ENCODE results near the gene STAC3.
A peak's percentile ranks its signal among the peaks of the same experiment; 100 is the strongest.

STAC3 gene

GRCh38 chr12:57235728-57236131, 15.3 kb downstream of the STAC3 start:
- no peak for DNase-seq

GRCh38 chr12:57235017-57235727, 15.8 kb downstream of the STAC3 start:
- DNase-seq: no peak

- DNase-seq: peak; percentile 70 to 76 (median 74)
These were observed 16.4 kb downstream of the STAC3 start for GRCh38 chr12:57234571-57235016.

- no peak for DNase-seq
These were observed 16.8 kb downstream of the STAC3 start for GRCh38 chr12:57234233-57234570.

GRCh38 chr12:57233357-57234232, 17.4 kb downstream of the STAC3 start:
- peak; percentile 76 to 79 (median 76) for DNase-seq

- no peak for DNase-seq
These were observed 18.7 kb downstream of the STAC3 start for GRCh38 chr12:57232156-57232756.

- no peak for DNase-seq
These were observed 19.5 kb downstream of the STAC3 start for GRCh38 chr12:57231276-57232021.

GRCh38 chr12:57230381-57231155, 20.4 kb downstream of the STAC3 start:
- no peak for DNase-seq

GRCh38 chr12:57229634-57230380, 21.2 kb downstream of the STAC3 start, which contains the start of gene SHMT2:
Gene SHMT2, plus strand, starts transcription at chr12:57229711. Its CDS starts 68 bp downstream, at chr12:57229779.
- peak; percentile 97 to 99 (median 99) for DNase-seq

GRCh38 chr12:57229046-57229633, 21.8 kb downstream of the STAC3 start:
- DNase-seq: peak; percentile 40 to 57 (median 56)

- no peak for DNase-seq
These were observed 23.5 kb downstream of the STAC3 start for GRCh38 chr12:57227315-57228115.

- no peak for DNase-seq
These were observed 24.2 kb downstream of the STAC3 start for GRCh38 chr12:57226588-57227314.

GRCh38 chr12:57225680-57226210, 25.2 kb downstream of the STAC3 start:
- DNase-seq: no peak

- peak; percentile 83 to 95 (median 92) for DNase-seq
These were observed 25.9 kb downstream of the STAC3 start for GRCh38 chr12:57224973-57225679.

GRCh38 chr12:57224278-57224972, 26.6 kb downstream of the STAC3 start:
- no peak for DNase-seq

- no peak for DNase-seq
These were observed 27.5 kb downstream of the STAC3 start for GRCh38 chr12:57223191-57224165.

All from suppressor macrophage treated with lipopolysaccharide for 1 hour (primary cell).